Uterus (tissue), 4 donors: ENCODE data around the gene TNPO1. TPM values are rescaled to one million over a fixed set of nuclear protein-coding genes. Genes with fewer than 3 reads are reported as not detected.

Experiments
- DNase-seq, 2 donors: peaks; one replicate each; pipeline ENCODE4 v3.0.0-alpha.2; 2019 to 2020
- H3K27ac ChIP-seq, 2 donors: fragments of 200-600 bp; sonication (generic); 1 replicate in 1 of 2; 2 replicates in 1 of 2; pipeline ENCODE4 v1.5.1; 2016 to 2018
- H3K27me3 ChIP-seq, 2 donors: fragments of 200-600 bp; sonication (generic); one replicate each; pipeline ENCODE4 v1.5.1; 2018 to 2019; ENCODE audit warnings: control low read depth in 1 of 2
- H3K36me3 ChIP-seq, 2 donors: fragments of 200-600 bp; sonication (generic); one replicate each; pipeline ENCODE4 v1.5.1; 2019; ENCODE audit warnings: control low read depth in 1 of 2
- H3K4me1 ChIP-seq, 2 donors: fragments of 200-600 bp; sonication (generic); one replicate each; pipeline ENCODE4 v1.5.1; 2018 to 2019; ENCODE audit warnings: control low read depth in 1 of 2
- H3K4me3 ChIP-seq, 2 donors: fragments of 200-600 bp; sonication (generic); 1 replicate in 1 of 2; 2 replicates in 1 of 2; pipeline ENCODE4 v1.5.1; 2018 to 2019; ENCODE audit warnings: mild to moderate bottlenecking in 1 of 2
- H3K9me3 ChIP-seq, 2 donors: fragments of 200-600 bp; sonication (generic); one replicate each; pipeline ENCODE4 v1.5.1; 2019; ENCODE audit warnings: control low read depth in 1 of 2
- POLR2A ChIP-seq, 2 donors: fragments of 450-650 bp; IDR thresholded peaks; one replicate each; pipeline ENCODE4 v1.6.1; 2016; ENCODE audit warnings: antibody characterized with exemption in 2 of 2, mild to moderate bottlenecking in 1 of 2, moderate library complexity in 1 of 2
- intact Hi-C: fragments of 100-400 bp; cut with DNase I; formaldehyde crosslinking; loops from one replicate; pipeline ENCODE4 v1.15.1; 2023; ENCODE audit warnings: low total_unique reads
- total RNA-seq, 4 donors: library from RNA; depleted of rRNA in 3 of 4; stranded (reverse); fragments of >200 nt in 3 of 4; gene quantifications; one replicate each; pipeline versions ENCODE4 v1.1.0 to v1.2.4, GENCODE V29; 2014 to 2023
- TF ChIP-seq, protein P1 (sequence below), 4 experiments: fragments of 200-600 bp in 2 of 4; fragments of 450-650 bp in 2 of 4; sonication (generic) in 2 of 4; IDR thresholded peaks; one replicate each; pipeline ENCODE4 v1.5.1; 2016 to 2019; ENCODE audit warnings: antibody characterized with exemption in 4 of 4, mild to moderate bottlenecking in 2 of 4, moderate library complexity in 1 of 4
- donor health status: DM: yes; HTN: yes; CAD: no.

The TNPO1 gene
- total RNA-seq, 4 donors from 2014 or later: 78.2 to 209 (median 125) TPM

GRCh38 chr5:72936893-72937292 is 120.4 kb downstream of the TNPO1 start:
- TF ChIP-seq, protein P1, sequence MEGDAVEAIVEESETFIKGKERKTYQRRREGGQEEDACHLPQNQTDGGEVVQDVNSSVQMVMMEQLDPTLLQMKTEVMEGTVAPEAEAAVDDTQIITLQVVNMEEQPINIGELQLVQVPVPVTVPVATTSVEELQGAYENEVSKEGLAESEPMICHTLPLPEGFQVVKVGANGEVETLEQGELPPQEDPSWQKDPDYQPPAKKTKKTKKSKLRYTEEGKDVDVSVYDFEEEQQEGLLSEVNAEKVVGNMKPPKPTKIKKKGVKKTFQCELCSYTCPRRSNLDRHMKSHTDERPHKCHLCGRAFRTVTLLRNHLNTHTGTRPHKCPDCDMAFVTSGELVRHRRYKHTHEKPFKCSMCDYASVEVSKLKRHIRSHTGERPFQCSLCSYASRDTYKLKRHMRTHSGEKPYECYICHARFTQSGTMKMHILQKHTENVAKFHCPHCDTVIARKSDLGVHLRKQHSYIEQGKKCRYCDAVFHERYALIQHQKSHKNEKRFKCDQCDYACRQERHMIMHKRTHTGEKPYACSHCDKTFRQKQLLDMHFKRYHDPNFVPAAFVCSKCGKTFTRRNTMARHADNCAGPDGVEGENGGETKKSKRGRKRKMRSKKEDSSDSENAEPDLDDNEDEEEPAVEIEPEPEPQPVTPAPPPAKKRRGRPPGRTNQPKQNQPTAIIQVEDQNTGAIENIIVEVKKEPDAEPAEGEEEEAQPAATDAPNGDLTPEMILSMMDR (IDR thresholded peaks at IDR 0.05): no peak
- TF ChIP-seq POLR2A (IDR thresholded peaks at IDR 0.05): no peak
- Histone ChIP-seq H3K4me1 (no peaks in the 10 kb centered on the region), H3K27me3 (no peaks in the 10 kb centered on the region), H3K27ac (peak overlapping the region; percentile 33 to 54), H3K4me3 (no peak overlapping the region), H3K9me3 (no peaks in the 10 kb centered on the region), H3K36me3 (no peaks in the 10 kb centered on the region)
- intact Hi-C loops: no loop called here
- DNase-seq: peak in 1 of 2 donors; percentile 52

DNA sequence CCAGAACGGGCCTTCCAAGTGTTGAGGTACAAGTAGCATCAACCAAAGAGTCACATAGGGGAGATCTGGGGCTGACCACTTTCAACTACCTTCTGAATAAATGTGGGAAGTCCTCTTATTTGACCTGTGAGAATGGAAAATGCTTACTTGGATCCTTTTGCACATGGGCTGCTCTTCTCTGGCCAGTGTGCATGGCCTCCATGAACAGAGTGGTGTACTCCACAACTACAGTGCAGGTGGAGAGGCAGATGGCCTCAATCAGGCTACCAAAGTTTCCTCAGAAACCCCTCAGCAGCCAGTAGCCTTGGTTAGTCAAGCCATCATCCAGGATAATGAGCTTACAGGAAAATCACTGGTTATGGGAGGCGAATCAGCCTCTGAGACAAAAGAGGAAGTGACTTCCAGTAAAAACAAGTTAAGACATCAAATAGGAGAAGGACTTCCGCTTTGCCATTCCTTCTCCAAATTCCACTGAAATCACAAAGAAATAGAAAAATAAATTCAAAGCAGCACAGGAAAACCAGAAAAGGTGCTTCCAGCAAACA is 121.1 kb downstream of the TNPO1 start:
- H3K9me3 ChIP-seq: no peaks in the 10 kb centered on the region
- TF ChIP-seq, protein P1 (IDR thresholded peaks at IDR 0.05): no peak
- TF ChIP-seq POLR2A (IDR thresholded peaks at IDR 0.05): no peak
- intact Hi-C loops: no loop called here
- H3K4me3 ChIP-seq: no peak overlapping the region
- H3K27ac ChIP-seq: peak overlapping the region; percentile 33 to 54
- no peaks in the 10 kb centered on the region for H3K27me3 ChIP-seq
- H3K4me1 ChIP-seq: no peaks in the 10 kb centered on the region
- DNase-seq: no peak
- no peaks in the 10 kb centered on the region for H3K36me3 ChIP-seq

- Histone ChIP-seq H3K9me3 (no peaks in the 10 kb centered on the region), H3K4me3 (no peak overlapping the region), H3K27ac (peak overlapping the region; percentile 33 to 54), H3K4me1 (no peaks in the 10 kb centered on the region), H3K27me3 (no peaks in the 10 kb centered on the region), H3K36me3 (no peaks in the 10 kb centered on the region)
- intact Hi-C loops: no loop called here
- no peak for DNase-seq
- TF ChIP-seq, protein P1 (IDR thresholded peaks at IDR 0.05): no peak
- no peak for TF ChIP-seq POLR2A (IDR thresholded peaks at IDR 0.05)
These were observed 121.7 kb downstream of the TNPO1 start for GRCh38 chr5:72938206-72938605.

- H3K27ac ChIP-seq: no peak overlapping the region
- intact Hi-C loops: no loop called here
These were observed 123.6 kb downstream of the TNPO1 start for GRCh38 chr5:72940082-72940481.

DNA sequence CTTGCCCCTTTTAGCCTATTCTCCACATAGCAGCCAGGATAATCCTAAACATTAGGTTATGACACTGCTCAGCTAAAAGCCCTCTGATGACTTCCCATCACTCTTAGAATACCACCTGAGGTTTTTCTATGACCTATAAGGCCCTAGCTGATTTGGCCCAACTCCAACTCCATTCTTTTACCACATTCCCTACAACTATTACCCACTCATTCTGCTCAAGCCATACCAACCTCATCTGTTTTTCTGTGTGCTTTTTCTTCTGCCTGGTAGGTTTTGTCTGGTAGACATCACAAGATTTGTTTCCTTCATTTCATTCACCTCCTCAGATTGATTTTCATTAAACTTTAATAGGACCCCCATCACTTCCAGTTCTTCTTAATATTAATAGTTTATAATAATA is 126.8 kb downstream of the TNPO1 start:
- H3K4me1 ChIP-seq: no peaks in the 10 kb centered on the region
- H3K27me3 ChIP-seq: no peaks in the 10 kb centered on the region
- H3K36me3 ChIP-seq: no peaks in the 10 kb centered on the region
- intact Hi-C loops: no loop called here
- H3K27ac ChIP-seq: no peak overlapping the region
- no peaks in the 10 kb centered on the region for H3K9me3 ChIP-seq
- H3K4me3 ChIP-seq: no peak overlapping the region
- TF ChIP-seq POLR2A (IDR thresholded peaks at IDR 0.05): no peak
- TF ChIP-seq, protein P1 (IDR thresholded peaks at IDR 0.05): no peak
- no peak for DNase-seq

More at GRCh38 chr5:72940082-72940481, 123.6 kb downstream of the TNPO1 start:
- no peak for TF ChIP-seq POLR2A (IDR thresholded peaks at IDR 0.05)
- TF ChIP-seq, protein P1 (IDR thresholded peaks at IDR 0.05): no peak
- Histone ChIP-seq H3K27me3 (no peaks in the 10 kb centered on the region), H3K4me1 (no peaks in the 10 kb centered on the region), H3K9me3 (no peaks in the 10 kb centered on the region), H3K4me3 (no peak overlapping the region), H3K36me3 (no peaks in the 10 kb centered on the region)
- DNase-seq: no peak
